H9 (cell line): ENCODE data around the gene TBC1D25. TPM values are rescaled to one million over a fixed set of nuclear protein-coding genes. Genes with fewer than 3 reads are reported as not detected.

ENCODE experiments used
- DNase-seq: peaks from one replicate; pipeline ENCODE4 v3.0.0-alpha.2; 2017
- H2AFZ ChIP-seq: one replicate; pipeline ENCODE4 v1.6.1; 2013; ENCODE audit warnings: mild to moderate bottlenecking, low read length, control low read depth, moderate library complexity
- H2AK5ac ChIP-seq: 2 replicates; pipeline ENCODE4 v1.6.1; 2013; ENCODE audit warnings: low read length, control low read depth, mixed read lengths; ENCODE audit not compliant: insufficient read length
- H2BK120ac ChIP-seq: one replicate; pipeline ENCODE4 v1.6.1; 2013; ENCODE audit warnings: low read depth, mild to moderate bottlenecking, low read length, control low read depth, inconsistent platforms; ENCODE audit not compliant: poor library complexity, severe bottlenecking
- H2BK12ac ChIP-seq: 2 replicates; pipeline ENCODE4 v1.6.1; 2013; ENCODE audit warnings: low read length, control low read depth, mixed read lengths, low read depth; ENCODE audit not compliant: insufficient read length
- H2BK15ac ChIP-seq: 2 replicates; pipeline ENCODE4 v1.6.1; 2013; ENCODE audit warnings: low read depth, low read length, control low read depth
- H2BK20ac ChIP-seq: one replicate; pipeline ENCODE4 v1.6.1; 2013; ENCODE audit warnings: low read depth, mild to moderate bottlenecking, low read length, control low read depth, inconsistent platforms; ENCODE audit not compliant: poor library complexity, severe bottlenecking
- H2BK5ac ChIP-seq: 2 replicates; pipeline ENCODE4 v1.6.1; 2013; ENCODE audit warnings: low read length, control low read depth, mixed read lengths; ENCODE audit not compliant: insufficient read length
- H3K14ac ChIP-seq: 2 replicates; pipeline ENCODE4 v1.6.1; 2013; ENCODE audit warnings: low read length, control low read depth; ENCODE audit not compliant: insufficient read depth
- H3K18ac ChIP-seq: 2 replicates; pipeline ENCODE4 v1.6.1; 2013; ENCODE audit warnings: low read depth, mild to moderate bottlenecking, mixed read lengths, low read length, control low read depth; ENCODE audit not compliant: insufficient read length
- H3K23ac ChIP-seq: 2 replicates; pipeline ENCODE4 v1.6.1; 2013; ENCODE audit warnings: low read length, control low read depth, mixed read lengths, low read depth; ENCODE audit not compliant: insufficient read length
- H3K23me2 ChIP-seq: 2 replicates; pipeline ENCODE4 v1.6.1; 2013; ENCODE audit warnings: low read depth, mild to moderate bottlenecking, mixed read lengths, low read length, control low read depth; ENCODE audit not compliant: insufficient read length, poor library complexity, severe bottlenecking
- H3K27ac ChIP-seq: 2 replicates; pipeline ENCODE4 v1.5.1; 2013; ENCODE audit warnings: low read length, control low read depth, mixed read lengths, low read depth; ENCODE audit not compliant: insufficient read length
- H3K27me3 ChIP-seq: 2 replicates; pipeline ENCODE4 v1.6.1; 2013; ENCODE audit warnings: low read length, control low read depth, inconsistent platforms; ENCODE audit not compliant: insufficient read depth
- H3K4ac ChIP-seq: 2 replicates; pipeline ENCODE4 v1.6.1; 2013; ENCODE audit warnings: low read depth, mild to moderate bottlenecking, control low read depth, inconsistent platforms, low read length, moderate library complexity
- H3K4me1 ChIP-seq: 2 replicates; pipeline ENCODE4 v1.6.1; 2013; ENCODE audit warnings: low read length, control low read depth, inconsistent platforms; ENCODE audit not compliant: insufficient read depth
- H3K4me2 ChIP-seq: 2 replicates; pipeline ENCODE4 v1.6.1; 2013; ENCODE audit warnings: low read length, control low read depth, mixed read lengths; ENCODE audit not compliant: insufficient read length, insufficient read depth
- H3K56ac ChIP-seq: 2 replicates; pipeline ENCODE4 v1.6.1; 2013; ENCODE audit warnings: low read depth, mild to moderate bottlenecking, mixed read lengths, low read length, control low read depth; ENCODE audit not compliant: insufficient read length
- H3K79me1 ChIP-seq: 2 replicates; pipeline ENCODE4 v1.6.1; 2013; ENCODE audit warnings: low read depth, mild to moderate bottlenecking, moderate library complexity, low read length, control low read depth, inconsistent platforms; ENCODE audit not compliant: insufficient read depth, poor library complexity, severe bottlenecking
- H3K79me2 ChIP-seq: 2 replicates; pipeline ENCODE4 v1.6.1; 2013; ENCODE audit warnings: low read length, control low read depth, inconsistent platforms; ENCODE audit not compliant: insufficient read depth
- H3K9ac ChIP-seq: 2 replicates; pipeline ENCODE4 v1.6.1; 2013; ENCODE audit warnings: low read length, control low read depth, mixed read lengths; ENCODE audit not compliant: insufficient read length; ENCODE audit errors: extremely low read depth
- H3K9me3 ChIP-seq: one replicate; pipeline ENCODE4 v1.6.1; 2013; ENCODE audit warnings: low read depth, low read length, inconsistent platforms; ENCODE audit not compliant: control insufficient read depth
- H3T11ph ChIP-seq: one replicate; pipeline ENCODE4 v1.6.1; 2013; ENCODE audit warnings: mild to moderate bottlenecking, low read length, control low read depth, inconsistent platforms
- H4K20me1 ChIP-seq: one replicate; pipeline ENCODE4 v1.6.1; 2013; ENCODE audit not compliant: control insufficient read depth, insufficient read length, insufficient read depth
- H4K5ac ChIP-seq: 2 replicates; pipeline ENCODE4 v1.6.1; 2013; ENCODE audit warnings: low read depth, mild to moderate bottlenecking, mixed read lengths, low read length, control low read depth; ENCODE audit not compliant: insufficient read length
- H4K8ac ChIP-seq: replicated peaks from 2 replicates; pipeline ENCODE4 v1.6.1; 2013; ENCODE audit warnings: low read length, control low read depth, mixed read lengths, low read depth; ENCODE audit not compliant: insufficient read length
- H4K91ac ChIP-seq: 2 replicates; pipeline ENCODE4 v1.6.1; 2013; ENCODE audit warnings: low read depth, mild to moderate bottlenecking, moderate library complexity, mixed read lengths, low read length, control low read depth; ENCODE audit not compliant: insufficient read length
- H3K27ac Mint-ChIP-seq, 3 experiments: 2 replicates in 2 of 3; 3 replicates in 1 of 3; pipeline ENCODE4 v1.8.0; 2020 to 2021; ENCODE audit warnings: mixed read lengths in 3 of 3, mild to moderate bottlenecking in 1 of 3, moderate library complexity in 1 of 3
- H3K27me3 Mint-ChIP-seq: 2 replicates; pipeline ENCODE4 v1.8.0; 2021; ENCODE audit warnings: low read depth, mild to moderate bottlenecking, moderate library complexity, mixed read lengths
- H3K36me3 Mint-ChIP-seq, 3 experiments: 2 replicates in 2 of 3; 3 replicates in 1 of 3; pipeline ENCODE4 v1.8.0; 2020 to 2021; ENCODE audit warnings: low read depth in 3 of 3, mixed read lengths in 3 of 3; ENCODE audit not compliant: insufficient read depth in 1 of 3
- H3K4me1 Mint-ChIP-seq, 2 experiments: 2 replicates each; pipeline ENCODE4 v1.8.0; 2020; ENCODE audit warnings: mixed read lengths in 2 of 2
- H3K4me3 Mint-ChIP-seq, 2 experiments: 2 replicates in 1 of 2; 3 replicates in 1 of 2; pipeline ENCODE4 v1.8.0; 2020 to 2021; ENCODE audit warnings: mild to moderate bottlenecking in 2 of 2, mixed read lengths in 2 of 2, moderate library complexity in 1 of 2
- H3K9me3 Mint-ChIP-seq, 2 experiments: 2 replicates in 1 of 2; 3 replicates in 1 of 2; pipeline ENCODE4 v1.8.0; 2020; ENCODE audit warnings: mild to moderate bottlenecking in 2 of 2, mixed read lengths in 2 of 2, moderate library complexity in 1 of 2
- WGBS: extraction: QIAGEN DNeasy Blood & Tissue Kit; methylation state at CpG from one replicate; pipeline ENCODE4 v1.1.7; 2013; ENCODE audit warnings: missing lambda C conversion rate, low lambda C conversion rate, mixed read lengths; ENCODE audit not compliant: insufficient read length; ENCODE audit errors: extremely low coverage; 5-methylcytosine and 5-hydroxymethylcytosine counted together
- total RNA-seq: library from RNA; stranded (reverse); gene quantifications from 2 replicates; pipeline ENCODE4 v1.2.1, GENCODE V29; 2021
- TF ChIP-seq, protein P1 (sequence below): fragments of 200-600 bp; sonication (generic); conservative IDR thresholded peaks from 3 replicates; pipeline ENCODE4 v1.8.0; 2021; ENCODE audit warnings: antibody characterized with exemption, mild to moderate bottlenecking

Gene TBC1D25
- total RNA-seq, 1 experiment from 2014 or later, result 10.2 TPM

DNA sequence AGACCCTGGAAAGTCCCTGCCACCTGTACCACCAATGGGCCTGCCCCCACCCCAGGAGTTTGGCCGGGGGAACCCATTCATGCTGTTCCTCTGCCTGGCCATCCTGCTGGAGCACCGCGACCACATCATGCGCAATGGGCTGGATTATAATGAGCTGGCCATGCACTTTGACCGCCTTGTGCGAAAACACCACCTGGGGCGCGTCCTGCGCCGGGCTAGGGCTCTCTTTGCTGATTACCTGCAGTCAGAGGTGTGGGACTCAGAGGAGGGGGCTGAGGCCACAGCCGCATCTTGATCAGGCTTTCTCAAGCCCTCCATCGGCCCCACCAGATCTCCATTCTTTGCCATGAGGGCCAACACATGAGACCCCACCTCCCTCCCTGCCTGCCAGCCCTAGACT lies 21.2 kb downstream of the TBC1D25 start:
- no peaks in the 10 kb centered on the region for H4K20me1 ChIP-seq
- H3K18ac ChIP-seq, result no peak overlapping the region
- H2BK5ac ChIP-seq, result no peak overlapping the region
- H3K4me1 Mint-ChIP-seq, result no peaks in the 10 kb centered on the region
- H4K5ac ChIP-seq, result no peak overlapping the region
- no peak overlapping the region for H2BK12ac ChIP-seq
- no peak overlapping the region for H4K8ac ChIP-seq
- H3K4ac ChIP-seq, result no peak overlapping the region
- no peaks in the 10 kb centered on the region for H3K4me1 ChIP-seq
- no peaks in the 10 kb centered on the region for H3K79me2 ChIP-seq
- no peak overlapping the region for H4K91ac ChIP-seq
- no peak overlapping the region for H3T11ph ChIP-seq
- no peak overlapping the region for H3K27ac ChIP-seq
- H3K23me2 ChIP-seq, result no peaks in the 10 kb centered on the region
- no peak for DNase-seq
- H3K4me2 ChIP-seq, result no peak overlapping the region
- H3K4me3 Mint-ChIP-seq, result no peak overlapping the region; a peak in 1 of 5 replicates
- no peaks in the 10 kb centered on the region for H3K79me1 ChIP-seq
- H3K9me3 Mint-ChIP-seq, result peaks cover 68 to 75% of the 10 kb centered on the region in 2 experiments
- no peaks in the 10 kb centered on the region for H3K27me3 ChIP-seq
- no peak overlapping the region for H3K23ac ChIP-seq
- H3K9ac ChIP-seq, result no peak overlapping the region
- H2BK15ac ChIP-seq, result no peak overlapping the region
- H3K36me3 Mint-ChIP-seq, result peaks cover 6 to 49% (median 32%) of the 10 kb centered on the region in 3 experiments; a peak in 6 of 7 replicates
- H2BK20ac ChIP-seq, result no peak overlapping the region
- peaks cover 33% of the 10 kb centered on the region for H3K9me3 ChIP-seq
- no peak overlapping the region for H2AFZ ChIP-seq
- H3K14ac ChIP-seq, result no peak overlapping the region
- no peaks in the 10 kb centered on the region for H3K27me3 Mint-ChIP-seq
- TF ChIP-seq, protein P1, sequence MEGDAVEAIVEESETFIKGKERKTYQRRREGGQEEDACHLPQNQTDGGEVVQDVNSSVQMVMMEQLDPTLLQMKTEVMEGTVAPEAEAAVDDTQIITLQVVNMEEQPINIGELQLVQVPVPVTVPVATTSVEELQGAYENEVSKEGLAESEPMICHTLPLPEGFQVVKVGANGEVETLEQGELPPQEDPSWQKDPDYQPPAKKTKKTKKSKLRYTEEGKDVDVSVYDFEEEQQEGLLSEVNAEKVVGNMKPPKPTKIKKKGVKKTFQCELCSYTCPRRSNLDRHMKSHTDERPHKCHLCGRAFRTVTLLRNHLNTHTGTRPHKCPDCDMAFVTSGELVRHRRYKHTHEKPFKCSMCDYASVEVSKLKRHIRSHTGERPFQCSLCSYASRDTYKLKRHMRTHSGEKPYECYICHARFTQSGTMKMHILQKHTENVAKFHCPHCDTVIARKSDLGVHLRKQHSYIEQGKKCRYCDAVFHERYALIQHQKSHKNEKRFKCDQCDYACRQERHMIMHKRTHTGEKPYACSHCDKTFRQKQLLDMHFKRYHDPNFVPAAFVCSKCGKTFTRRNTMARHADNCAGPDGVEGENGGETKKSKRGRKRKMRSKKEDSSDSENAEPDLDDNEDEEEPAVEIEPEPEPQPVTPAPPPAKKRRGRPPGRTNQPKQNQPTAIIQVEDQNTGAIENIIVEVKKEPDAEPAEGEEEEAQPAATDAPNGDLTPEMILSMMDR, result no peak
- no CpG with 5 or more reads among the region's 12 CpGs for WGBS
- no peak overlapping the region for H2AK5ac ChIP-seq
- no peak overlapping the region for H3K56ac ChIP-seq
- no peak overlapping the region for H2BK120ac ChIP-seq
- no peak overlapping the region for H3K27ac Mint-ChIP-seq
